Liver (tissue), 9 donors: ENCODE data around the gene XRCC6. TPM values are rescaled to one million over a fixed set of nuclear protein-coding genes. Genes with fewer than 3 reads are reported as not detected.

Experiments used
- DNase-seq: peaks from one replicate; pipeline ENCODE4 v3.0.0-alpha.2; 2017; ENCODE audit warnings: low spot score
- H3K27ac ChIP-seq, 2 donors: one replicate each; pipeline ENCODE4 v1.7.0; 2013; ENCODE audit warnings: inconsistent platforms in 2 of 2, low read length in 2 of 2, control low read depth in 1 of 2, low read depth in 1 of 2, mild to moderate bottlenecking in 1 of 2
- H3K27me3 ChIP-seq, 4 donors: one replicate each; pipeline versions ENCODE4 v1.6.1 to v1.7.0; 2013; ENCODE audit warnings: low read length in 3 of 4, inconsistent platforms in 1 of 4, mild to moderate bottlenecking in 1 of 4, moderate library complexity in 1 of 4; ENCODE audit not compliant: control insufficient read depth in 4 of 4, insufficient read depth in 4 of 4
- H3K36me3 ChIP-seq, 4 donors: one replicate each; pipeline versions ENCODE4 v1.6.1 to v1.7.0; 2013; ENCODE audit warnings: low read length in 3 of 4, mild to moderate bottlenecking in 3 of 4, low read depth in 1 of 4, moderate library complexity in 1 of 4; ENCODE audit not compliant: control insufficient read depth in 4 of 4, insufficient read depth in 3 of 4
- H3K4me1 ChIP-seq, 4 donors: one replicate each; pipeline versions ENCODE4 v1.6.1 to v1.7.0; 2013; ENCODE audit warnings: low read length in 3 of 4, mild to moderate bottlenecking in 3 of 4, moderate library complexity in 1 of 4; ENCODE audit not compliant: control insufficient read depth in 4 of 4, insufficient read depth in 4 of 4
- H3K4me3 ChIP-seq, 3 donors: one replicate each; pipeline versions ENCODE4 v1.6.1 to v1.7.0; 2013; ENCODE audit warnings: low read length in 3 of 3, control low read depth in 1 of 3, low read depth in 1 of 3, mild to moderate bottlenecking in 1 of 3
- H3K9ac ChIP-seq, 2 donors: one replicate each; pipeline ENCODE4 v1.7.0; 2013; ENCODE audit warnings: low read length in 2 of 2, mild to moderate bottlenecking in 2 of 2, moderate library complexity in 2 of 2, control low read depth in 1 of 2, low read depth in 1 of 2
- H3K9me3 ChIP-seq, 4 donors: one replicate each; pipeline versions ENCODE4 v1.6.1 to v1.7.0; 2013; ENCODE audit warnings: low read length in 3 of 4; ENCODE audit not compliant: control insufficient read depth in 4 of 4
- EGR1 ChIP-seq, 2 donors: IDR thresholded peaks; 2 replicates each; pipeline ENCODE4 v1.6.1; 2016 to 2018; ENCODE audit warnings: antibody characterized with exemption in 2 of 2, low read depth in 2 of 2
- FOXA1 ChIP-seq: IDR thresholded peaks from 2 replicates; pipeline ENCODE4 v1.6.1; 2016; ENCODE audit warnings: antibody characterized with exemption
- FOXA2 ChIP-seq: IDR thresholded peaks from 2 replicates; pipeline ENCODE4 v1.6.1; 2016; ENCODE audit warnings: antibody characterized with exemption
- GABPA ChIP-seq, 2 donors: IDR thresholded peaks in 1 of 2; conservative IDR thresholded peaks in 1 of 2; 2 replicates each; pipeline ENCODE4 v1.6.1; 2016; ENCODE audit warnings: antibody characterized with exemption in 2 of 2, mild to moderate bottlenecking in 1 of 2, moderate library complexity in 1 of 2
- HNF4A ChIP-seq, 2 donors: conservative IDR thresholded peaks; 2 replicates each; pipeline ENCODE4 v1.6.1; 2016; ENCODE audit warnings: antibody characterized with exemption in 2 of 2, mild to moderate bottlenecking in 2 of 2
- HNF4G ChIP-seq: IDR thresholded peaks from 2 replicates; pipeline ENCODE4 v1.6.1; 2016; ENCODE audit warnings: antibody characterized with exemption
- JUND ChIP-seq, 2 donors: IDR thresholded peaks; 2 replicates each; pipeline ENCODE4 v1.6.1; 2016; ENCODE audit warnings: antibody characterized with exemption in 2 of 2
- NR2F2 ChIP-seq: IDR thresholded peaks from 2 replicates; pipeline ENCODE4 v1.6.1; 2016; ENCODE audit warnings: antibody characterized with exemption
- RAD21 ChIP-seq, 2 donors: IDR thresholded peaks; 2 replicates each; pipeline ENCODE4 v1.6.1; 2016; ENCODE audit warnings: antibody characterized with exemption in 2 of 2, mild to moderate bottlenecking in 2 of 2
- RXRA ChIP-seq, 2 donors: IDR thresholded peaks; 2 replicates each; pipeline ENCODE4 v1.6.1; 2017 to 2018; ENCODE audit warnings: antibody characterized with exemption in 2 of 2, mild to moderate bottlenecking in 1 of 2
- SP1 ChIP-seq: IDR thresholded peaks from 2 replicates; pipeline ENCODE4 v1.6.1; 2018; ENCODE audit warnings: antibody characterized with exemption, mild to moderate bottlenecking
- TAF1 ChIP-seq: conservative IDR thresholded peaks from 2 replicates; pipeline ENCODE4 v1.6.1; 2016; ENCODE audit warnings: antibody characterized with exemption, mild to moderate bottlenecking
- YY1 ChIP-seq: IDR thresholded peaks from 2 replicates; pipeline ENCODE4 v1.6.1; 2016; ENCODE audit warnings: antibody characterized with exemption, mild to moderate bottlenecking
- WGBS: extraction: QIAGEN DNeasy Blood & Tissue Kit; methylation state at CpG from one replicate; pipeline ENCODE4 v1.1.7; 2013; 5-methylcytosine and 5-hydroxymethylcytosine counted together
- polyA plus RNA-seq, 2 donors: library from polyadenylated mRNA; stranded (reverse) in 1 of 2; unstranded in 1 of 2; fragments of 200-250 nt in 1 of 2; fragments of >200 nt in 1 of 2; fragmentation: Nextera tagmentation in 1 of 2; extraction: Ambion mirVana in 1 of 2; gene quantifications; one replicate each; pipeline versions ENCODE4 v1.2.1 to v1.2.3, GENCODE V29; 2013 to 2015
- total RNA-seq, 2 donors: library from RNA; depleted of rRNA; stranded (reverse); fragments of >200 nt; gene quantifications; one replicate each; pipeline ENCODE4 v1.2.3, GENCODE V29; 2014
- TF ChIP-seq, protein P1 (sequence below): IDR thresholded peaks from 2 replicates; pipeline ENCODE4 v1.6.1; 2016; ENCODE audit warnings: antibody characterized with exemption
- TF ChIP-seq, protein P2 (sequence below): IDR thresholded peaks from 2 replicates; pipeline ENCODE4 v1.6.1; 2016; ENCODE audit warnings: antibody characterized with exemption, mild to moderate bottlenecking
- TF ChIP-seq, protein P3 (sequence below): IDR thresholded peaks from 2 replicates; pipeline ENCODE4 v1.6.1; 2016; ENCODE audit warnings: antibody characterized with exemption
- TF ChIP-seq, protein P4 (sequence below): fragments of 150-350 bp; IDR thresholded peaks from 2 replicates; pipeline ENCODE4 v1.5.1; 2017; ENCODE audit warnings: improper control_type of control experiment, low read depth, low read length; ENCODE audit not compliant: missing input control
- TF ChIP-seq, protein P5 (sequence below): IDR thresholded peaks from 2 replicates; pipeline ENCODE4 v1.6.1; 2016; ENCODE audit warnings: antibody characterized with exemption
- donor health status: healthy.
- donor health status: healthy.
- donor health status: healthy.
- donor health status: healthy.
- donor health status: healthy.

XRCC6 gene
- total and polyA plus RNA-seq, 4 donors: 81.8 to 148 (median 96.0) TPM

DNA sequence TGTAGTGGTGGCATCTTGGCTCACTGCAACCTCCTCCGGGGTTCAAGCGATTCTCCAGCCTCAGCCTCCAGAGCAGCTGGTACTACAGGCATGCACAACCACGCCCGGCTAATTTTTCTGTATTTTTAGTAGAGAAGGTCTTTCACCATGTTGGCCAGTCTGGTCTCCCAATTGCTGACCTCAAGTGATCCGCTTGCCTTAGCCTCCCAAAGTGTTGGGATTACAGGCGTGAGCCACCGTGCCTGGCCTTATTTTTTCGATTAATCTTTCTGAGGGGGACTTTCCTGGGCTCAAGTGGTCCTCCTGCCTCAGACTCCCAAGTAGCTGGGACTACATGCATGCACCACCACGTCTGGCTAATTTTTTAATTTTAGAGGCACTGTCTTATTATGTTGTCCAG lies 62.0 kb downstream of the XRCC6 start:
- DNase-seq: no peak
- Histone ChIP-seq H3K27me3 (no peaks in the 10 kb centered on the region), H3K9ac (no peak overlapping the region), H3K4me3 (peak overlapping the region in 1 of 3 donors; percentile 88), H3K9me3 (no peaks in the 10 kb centered on the region), H3K36me3 (peaks cover 4 to 20% (median 18%) of the 10 kb centered on the region in 4 donors), H3K4me1 (peaks cover 1 to 17% (median 13%) of the 10 kb centered on the region in 4 donors), H3K27ac (peak overlapping the region in 1 of 2 donors; percentile 76)
- no peak for TF ChIP-seq HNF4A (conservative IDR thresholded peaks at IDR 0.05)
- TF ChIP-seq, protein P1, sequence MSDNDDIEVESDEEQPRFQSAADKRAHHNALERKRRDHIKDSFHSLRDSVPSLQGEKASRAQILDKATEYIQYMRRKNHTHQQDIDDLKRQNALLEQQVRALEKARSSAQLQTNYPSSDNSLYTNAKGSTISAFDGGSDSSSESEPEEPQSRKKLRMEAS: no peak
- TF ChIP-seq HNF4G: no peak
- TF ChIP-seq RXRA (IDR thresholded peaks at IDR 0.05): no peak
- no peak for TF ChIP-seq SP1
- TF ChIP-seq RAD21 (IDR thresholded peaks at IDR 0.05): no peak
- TF ChIP-seq, protein P2, sequence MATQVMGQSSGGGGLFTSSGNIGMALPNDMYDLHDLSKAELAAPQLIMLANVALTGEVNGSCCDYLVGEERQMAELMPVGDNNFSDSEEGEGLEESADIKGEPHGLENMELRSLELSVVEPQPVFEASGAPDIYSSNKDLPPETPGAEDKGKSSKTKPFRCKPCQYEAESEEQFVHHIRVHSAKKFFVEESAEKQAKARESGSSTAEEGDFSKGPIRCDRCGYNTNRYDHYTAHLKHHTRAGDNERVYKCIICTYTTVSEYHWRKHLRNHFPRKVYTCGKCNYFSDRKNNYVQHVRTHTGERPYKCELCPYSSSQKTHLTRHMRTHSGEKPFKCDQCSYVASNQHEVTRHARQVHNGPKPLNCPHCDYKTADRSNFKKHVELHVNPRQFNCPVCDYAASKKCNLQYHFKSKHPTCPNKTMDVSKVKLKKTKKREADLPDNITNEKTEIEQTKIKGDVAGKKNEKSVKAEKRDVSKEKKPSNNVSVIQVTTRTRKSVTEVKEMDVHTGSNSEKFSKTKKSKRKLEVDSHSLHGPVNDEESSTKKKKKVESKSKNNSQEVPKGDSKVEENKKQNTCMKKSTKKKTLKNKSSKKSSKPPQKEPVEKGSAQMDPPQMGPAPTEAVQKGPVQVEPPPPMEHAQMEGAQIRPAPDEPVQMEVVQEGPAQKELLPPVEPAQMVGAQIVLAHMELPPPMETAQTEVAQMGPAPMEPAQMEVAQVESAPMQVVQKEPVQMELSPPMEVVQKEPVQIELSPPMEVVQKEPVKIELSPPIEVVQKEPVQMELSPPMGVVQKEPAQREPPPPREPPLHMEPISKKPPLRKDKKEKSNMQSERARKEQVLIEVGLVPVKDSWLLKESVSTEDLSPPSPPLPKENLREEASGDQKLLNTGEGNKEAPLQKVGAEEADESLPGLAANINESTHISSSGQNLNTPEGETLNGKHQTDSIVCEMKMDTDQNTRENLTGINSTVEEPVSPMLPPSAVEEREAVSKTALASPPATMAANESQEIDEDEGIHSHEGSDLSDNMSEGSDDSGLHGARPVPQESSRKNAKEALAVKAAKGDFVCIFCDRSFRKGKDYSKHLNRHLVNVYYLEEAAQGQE: no peak
- no peak for TF ChIP-seq FOXA1
- TF ChIP-seq FOXA2: no peak
- TF ChIP-seq, protein P3, sequence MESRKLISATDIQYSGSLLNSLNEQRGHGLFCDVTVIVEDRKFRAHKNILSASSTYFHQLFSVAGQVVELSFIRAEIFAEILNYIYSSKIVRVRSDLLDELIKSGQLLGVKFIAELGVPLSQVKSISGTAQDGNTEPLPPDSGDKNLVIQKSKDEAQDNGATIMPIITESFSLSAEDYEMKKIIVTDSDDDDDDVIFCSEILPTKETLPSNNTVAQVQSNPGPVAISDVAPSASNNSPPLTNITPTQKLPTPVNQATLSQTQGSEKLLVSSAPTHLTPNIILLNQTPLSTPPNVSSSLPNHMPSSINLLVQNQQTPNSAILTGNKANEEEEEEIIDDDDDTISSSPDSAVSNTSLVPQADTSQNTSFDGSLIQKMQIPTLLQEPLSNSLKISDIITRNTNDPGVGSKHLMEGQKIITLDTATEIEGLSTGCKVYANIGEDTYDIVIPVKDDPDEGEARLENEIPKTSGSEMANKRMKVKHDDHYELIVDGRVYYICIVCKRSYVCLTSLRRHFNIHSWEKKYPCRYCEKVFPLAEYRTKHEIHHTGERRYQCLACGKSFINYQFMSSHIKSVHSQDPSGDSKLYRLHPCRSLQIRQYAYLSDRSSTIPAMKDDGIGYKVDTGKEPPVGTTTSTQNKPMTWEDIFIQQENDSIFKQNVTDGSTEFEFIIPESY: no peak
- TF ChIP-seq NR2F2: no peak
- TF ChIP-seq GABPA (IDR thresholded peaks at IDR 0.05 in 1 of 2, conservative IDR thresholded peaks at IDR 0.05 in 1 of 2): no peak
- TF ChIP-seq JUND (IDR thresholded peaks at IDR 0.05): no peak
- no peak for TF ChIP-seq EGR1 (IDR thresholded peaks at IDR 0.05; ENCODE audit: low read depth in 2 of 2)
- no peak for TF ChIP-seq TAF1
- TF ChIP-seq YY1: no peak
- TF ChIP-seq, protein P4, sequence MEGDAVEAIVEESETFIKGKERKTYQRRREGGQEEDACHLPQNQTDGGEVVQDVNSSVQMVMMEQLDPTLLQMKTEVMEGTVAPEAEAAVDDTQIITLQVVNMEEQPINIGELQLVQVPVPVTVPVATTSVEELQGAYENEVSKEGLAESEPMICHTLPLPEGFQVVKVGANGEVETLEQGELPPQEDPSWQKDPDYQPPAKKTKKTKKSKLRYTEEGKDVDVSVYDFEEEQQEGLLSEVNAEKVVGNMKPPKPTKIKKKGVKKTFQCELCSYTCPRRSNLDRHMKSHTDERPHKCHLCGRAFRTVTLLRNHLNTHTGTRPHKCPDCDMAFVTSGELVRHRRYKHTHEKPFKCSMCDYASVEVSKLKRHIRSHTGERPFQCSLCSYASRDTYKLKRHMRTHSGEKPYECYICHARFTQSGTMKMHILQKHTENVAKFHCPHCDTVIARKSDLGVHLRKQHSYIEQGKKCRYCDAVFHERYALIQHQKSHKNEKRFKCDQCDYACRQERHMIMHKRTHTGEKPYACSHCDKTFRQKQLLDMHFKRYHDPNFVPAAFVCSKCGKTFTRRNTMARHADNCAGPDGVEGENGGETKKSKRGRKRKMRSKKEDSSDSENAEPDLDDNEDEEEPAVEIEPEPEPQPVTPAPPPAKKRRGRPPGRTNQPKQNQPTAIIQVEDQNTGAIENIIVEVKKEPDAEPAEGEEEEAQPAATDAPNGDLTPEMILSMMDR: no peak
- TF ChIP-seq, protein P5, sequence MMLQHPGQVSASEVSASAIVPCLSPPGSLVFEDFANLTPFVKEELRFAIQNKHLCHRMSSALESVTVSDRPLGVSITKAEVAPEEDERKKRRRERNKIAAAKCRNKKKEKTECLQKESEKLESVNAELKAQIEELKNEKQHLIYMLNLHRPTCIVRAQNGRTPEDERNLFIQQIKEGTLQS: no peak
- 95% methylated on average over 9 of the region's 9 CpGs for WGBS
